ENCODE measurements around the gene CST7. TPM values are rescaled to one million over a fixed set of nuclear protein-coding genes. Genes with fewer than 3 reads are reported as not detected.
"Not testable (repeated sequence)": the region's sequence is repeated elsewhere in the genome, so short reads cannot be mapped to it uniquely, and the experiment has no call there.

CST7 gene
- polyA plus RNA-seq, 1 donor from 2014 or later, result not detected

GRCh38 chr20:25000268-25000801 lies 51.3 kb downstream of the CST7 start (continued):
- TF ChIP-seq POLR2AphosphoS5 (IDR thresholded peaks at IDR 0.05), result no peak

- not testable (repeated sequence) for H4K20me1 ChIP-seq (ENCODE audit: insufficient read depth); H3K27me3 ChIP-seq (ENCODE audit: insufficient read depth, low read depth, low read length); H3K27ac ChIP-seq (ENCODE audit: low read length); H3K9me2 ChIP-seq (ENCODE audit: insufficient read depth, low read length); H2AFZ ChIP-seq (ENCODE audit: low read depth, low read length); H3K9ac ChIP-seq (ENCODE audit: low read length); H3K4me2 ChIP-seq (ENCODE audit: low read length); H3K9me3 ChIP-seq (ENCODE audit: low read length); H3F3A ChIP-seq (ENCODE audit: insufficient read depth, low read length, poor library complexity, severe bottlenecking); H3K79me2 ChIP-seq (replicated peaks; ENCODE audit: insufficient read depth, low read length); H3K4me3 ChIP-seq (ENCODE audit: low read length); H3K36me3 ChIP-seq (ENCODE audit: insufficient read depth, low read length)
Observed at GRCh38 chr20:25001323-25001722, 52.3 kb downstream of the CST7 start.

- Histone ChIP-seq H3K4me2 (ENCODE audit: low read length) (no peak overlapping the region), H3K27me3 (ENCODE audit: insufficient read depth, low read depth, low read length) (no peaks in the 10 kb centered on the region), H3K9me2 (ENCODE audit: insufficient read depth, low read length) (no peaks in the 10 kb centered on the region), H3K79me2 (replicated peaks; ENCODE audit: insufficient read depth, low read length) (no peaks in the 10 kb centered on the region), H2AFZ (ENCODE audit: low read depth, low read length) (no peak overlapping the region), H3K27ac (ENCODE audit: low read length) (no peak overlapping the region), H3K9ac (ENCODE audit: low read length) (no peak overlapping the region), H3K36me3 (ENCODE audit: insufficient read depth, low read length) (no peaks in the 10 kb centered on the region), H3K4me3 (ENCODE audit: low read length) (no peak overlapping the region), H3K9me3 (ENCODE audit: low read length) (no peaks in the 10 kb centered on the region), H3F3A (ENCODE audit: insufficient read depth, low read length, poor library complexity, severe bottlenecking) (no peaks in the 10 kb centered on the region), H4K20me1 (ENCODE audit: insufficient read depth) (no peaks in the 10 kb centered on the region)
- no peak for TF ChIP-seq EP300 (conservative IDR thresholded peaks at IDR 0.05; ENCODE audit: poor library complexity, severe bottlenecking)
- TF ChIP-seq SMC3 (conservative IDR thresholded peaks at IDR 0.05; ENCODE audit: poor library complexity), result no peak
- TF ChIP-seq CTCF (IDR thresholded peaks at IDR 0.05; ENCODE audit: poor library complexity, severe bottlenecking), result no peak
- no peak for TF ChIP-seq POLR2AphosphoS5 (IDR thresholded peaks at IDR 0.05)
- no peak for TF ChIP-seq RAD21 (conservative IDR thresholded peaks at IDR 0.05)
- TF ChIP-seq EZH2 (IDR thresholded peaks at IDR 0.05; ENCODE audit: borderline replicate concordance, insufficient read depth, low read length, poor library complexity, severe bottlenecking), result no peak
- TF ChIP-seq, protein P1, sequence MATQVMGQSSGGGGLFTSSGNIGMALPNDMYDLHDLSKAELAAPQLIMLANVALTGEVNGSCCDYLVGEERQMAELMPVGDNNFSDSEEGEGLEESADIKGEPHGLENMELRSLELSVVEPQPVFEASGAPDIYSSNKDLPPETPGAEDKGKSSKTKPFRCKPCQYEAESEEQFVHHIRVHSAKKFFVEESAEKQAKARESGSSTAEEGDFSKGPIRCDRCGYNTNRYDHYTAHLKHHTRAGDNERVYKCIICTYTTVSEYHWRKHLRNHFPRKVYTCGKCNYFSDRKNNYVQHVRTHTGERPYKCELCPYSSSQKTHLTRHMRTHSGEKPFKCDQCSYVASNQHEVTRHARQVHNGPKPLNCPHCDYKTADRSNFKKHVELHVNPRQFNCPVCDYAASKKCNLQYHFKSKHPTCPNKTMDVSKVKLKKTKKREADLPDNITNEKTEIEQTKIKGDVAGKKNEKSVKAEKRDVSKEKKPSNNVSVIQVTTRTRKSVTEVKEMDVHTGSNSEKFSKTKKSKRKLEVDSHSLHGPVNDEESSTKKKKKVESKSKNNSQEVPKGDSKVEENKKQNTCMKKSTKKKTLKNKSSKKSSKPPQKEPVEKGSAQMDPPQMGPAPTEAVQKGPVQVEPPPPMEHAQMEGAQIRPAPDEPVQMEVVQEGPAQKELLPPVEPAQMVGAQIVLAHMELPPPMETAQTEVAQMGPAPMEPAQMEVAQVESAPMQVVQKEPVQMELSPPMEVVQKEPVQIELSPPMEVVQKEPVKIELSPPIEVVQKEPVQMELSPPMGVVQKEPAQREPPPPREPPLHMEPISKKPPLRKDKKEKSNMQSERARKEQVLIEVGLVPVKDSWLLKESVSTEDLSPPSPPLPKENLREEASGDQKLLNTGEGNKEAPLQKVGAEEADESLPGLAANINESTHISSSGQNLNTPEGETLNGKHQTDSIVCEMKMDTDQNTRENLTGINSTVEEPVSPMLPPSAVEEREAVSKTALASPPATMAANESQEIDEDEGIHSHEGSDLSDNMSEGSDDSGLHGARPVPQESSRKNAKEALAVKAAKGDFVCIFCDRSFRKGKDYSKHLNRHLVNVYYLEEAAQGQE (IDR thresholded peaks at IDR 0.05; ENCODE audit: borderline replicate concordance), result no peak
- TF ChIP-seq MXI1 (conservative IDR thresholded peaks at IDR 0.05; ENCODE audit: poor library complexity, severe bottlenecking), result no peak
- TF ChIP-seq TAF1 (IDR thresholded peaks at IDR 0.05; ENCODE audit: low read depth), result no peak
Observed at GRCh38 chr20:25003002-25003401, 53.9 kb downstream of the CST7 start.
